ENCODE data around the gene CFAP119. TPM values are rescaled to one million over a fixed set of nuclear protein-coding genes. Genes with fewer than 3 reads are reported as not detected.

CFAP119 gene
- total and polyA plus RNA-seq, 7 donors: 0.48 to 3.0 (median 0.69) TPM

DNA sequence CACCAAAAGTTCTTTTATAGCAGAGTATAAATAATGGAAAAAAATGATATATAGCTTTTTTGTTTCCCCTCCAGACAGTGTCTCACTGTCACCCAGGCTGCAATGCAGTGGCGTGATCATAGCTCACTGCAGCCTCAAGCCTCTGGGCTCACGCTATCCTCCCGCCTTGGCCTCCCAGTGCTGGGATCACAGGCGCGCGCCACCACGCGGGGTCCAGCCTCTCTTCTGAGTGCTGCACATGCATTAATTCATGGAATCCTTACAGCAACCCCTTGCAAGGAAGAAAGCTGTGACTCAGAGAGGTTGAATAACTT, 43.2 kb upstream of the CFAP119 start:
- peak in 3 of 4 donors; percentile 9 to 27 (median 17) for ATAC-seq
- Histone ChIP-seq H3K4me1 (peaks cover 13% of the 10 kb centered on the region), H3K27ac (peak overlapping the region; percentile 88), H3K4me3 (peak overlapping the region; percentile 83), H3K27me3 (ENCODE audit: insufficient read depth in 3 of 3, low read length in 2 of 3) (no peaks in the 10 kb centered on the region), H3K9me3 (no peaks in the 10 kb centered on the region), H3K36me3 (ENCODE audit: insufficient read depth in 1 of 2, low read depth in 1 of 2) (no peaks in the 10 kb centered on the region)
- WGBS, 3 donors: 35 to 55% (median 36%) methylated on average over 8 of the region's 8 CpGs
- no peak for DNase-seq
- intact Hi-C loops (cut with DNase I): loop anchor here (1.0 kb wide), 1 partner anchor 18 kb away; the partner anchor contains the start of gene ZNF629 (in 2 of the 2)
- TF ChIP-seq, protein P1, sequence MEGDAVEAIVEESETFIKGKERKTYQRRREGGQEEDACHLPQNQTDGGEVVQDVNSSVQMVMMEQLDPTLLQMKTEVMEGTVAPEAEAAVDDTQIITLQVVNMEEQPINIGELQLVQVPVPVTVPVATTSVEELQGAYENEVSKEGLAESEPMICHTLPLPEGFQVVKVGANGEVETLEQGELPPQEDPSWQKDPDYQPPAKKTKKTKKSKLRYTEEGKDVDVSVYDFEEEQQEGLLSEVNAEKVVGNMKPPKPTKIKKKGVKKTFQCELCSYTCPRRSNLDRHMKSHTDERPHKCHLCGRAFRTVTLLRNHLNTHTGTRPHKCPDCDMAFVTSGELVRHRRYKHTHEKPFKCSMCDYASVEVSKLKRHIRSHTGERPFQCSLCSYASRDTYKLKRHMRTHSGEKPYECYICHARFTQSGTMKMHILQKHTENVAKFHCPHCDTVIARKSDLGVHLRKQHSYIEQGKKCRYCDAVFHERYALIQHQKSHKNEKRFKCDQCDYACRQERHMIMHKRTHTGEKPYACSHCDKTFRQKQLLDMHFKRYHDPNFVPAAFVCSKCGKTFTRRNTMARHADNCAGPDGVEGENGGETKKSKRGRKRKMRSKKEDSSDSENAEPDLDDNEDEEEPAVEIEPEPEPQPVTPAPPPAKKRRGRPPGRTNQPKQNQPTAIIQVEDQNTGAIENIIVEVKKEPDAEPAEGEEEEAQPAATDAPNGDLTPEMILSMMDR (IDR thresholded peaks at IDR 0.05): no peak

DNA sequence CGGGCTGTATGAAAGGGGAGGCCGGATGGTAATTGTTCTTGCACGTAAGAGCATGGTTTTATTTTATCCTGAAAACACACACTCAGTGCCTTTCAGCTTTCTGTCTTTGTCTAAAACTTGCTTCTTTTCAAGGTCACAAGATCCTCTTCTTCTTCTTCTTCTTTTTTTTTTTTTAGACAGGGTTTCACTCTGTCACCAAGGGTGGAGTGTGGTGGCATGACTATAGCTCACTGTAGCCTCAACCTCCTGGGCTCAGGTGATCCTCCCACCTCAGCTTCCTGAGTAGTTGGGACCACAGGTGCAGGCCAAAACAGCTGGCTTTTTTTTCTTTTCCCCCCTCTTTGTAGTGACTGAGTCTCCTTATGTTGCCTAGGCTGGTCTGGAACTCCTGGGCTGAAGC, 41.1 kb upstream of the CFAP119 start:
- ATAC-seq (no peak), DNase-seq (no peak)
- H3K4me1 ChIP-seq: peaks cover 13% of the 10 kb centered on the region
- H3K27me3 ChIP-seq (ENCODE audit: insufficient read depth in 3 of 3, low read length in 2 of 3): no peaks in the 10 kb centered on the region
- H3K9me3 ChIP-seq: no peaks in the 10 kb centered on the region
- TF ChIP-seq, protein P1 (IDR thresholded peaks at IDR 0.05): no peak
- intact Hi-C loops (cut with DNase I): no loop called here
- no peaks in the 10 kb centered on the region for H3K36me3 ChIP-seq (ENCODE audit: insufficient read depth in 1 of 2, low read depth in 1 of 2)
- peak overlapping the region; percentile 4 for H3K27ac ChIP-seq
- H3K4me3 ChIP-seq: no peak overlapping the region
- WGBS, 3 donors: 58 to 69% (median 69%) methylated on average over 3 of the region's 3 CpGs

DNA sequence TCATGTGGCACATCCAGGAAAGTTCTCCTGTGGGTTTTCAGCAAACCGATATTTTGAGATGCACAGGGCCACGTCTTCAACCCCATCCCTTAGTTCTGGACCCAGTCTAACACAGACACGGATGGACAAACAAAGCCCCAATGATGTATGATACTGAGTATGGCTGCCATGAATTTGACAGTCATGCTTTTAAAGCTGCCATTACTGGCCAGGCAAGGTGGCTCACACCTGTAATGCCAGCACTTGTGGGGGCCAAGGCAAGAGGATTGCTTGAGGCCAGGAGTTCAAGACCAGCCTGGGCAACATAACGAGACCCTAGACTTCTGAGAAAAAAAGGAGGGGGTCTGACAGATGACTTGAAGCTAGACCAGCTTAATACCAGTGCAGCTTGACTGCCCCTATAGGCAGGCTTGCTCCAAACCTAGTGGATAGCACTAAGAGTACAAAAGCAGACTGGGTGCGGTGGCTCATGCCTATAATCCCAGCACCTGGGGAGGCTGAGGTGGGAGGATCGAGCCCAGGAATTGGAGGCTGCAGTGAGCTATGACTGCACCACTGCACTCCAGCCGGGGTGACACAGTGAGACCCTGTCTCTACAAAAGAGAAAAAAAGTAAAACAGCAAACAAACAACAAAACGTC, 35.9 kb upstream of the CFAP119 start:
- no peaks in the 10 kb centered on the region for H3K27me3 ChIP-seq (ENCODE audit: insufficient read depth in 3 of 3, low read length in 2 of 3)
- no peak overlapping the region for H3K4me3 ChIP-seq
- H3K36me3 ChIP-seq (ENCODE audit: insufficient read depth in 1 of 2, low read depth in 1 of 2): no peaks in the 10 kb centered on the region
- 71 to 75% (median 71%) methylated on average over 8 of the region's 8 CpGs for WGBS, 3 donors
- peaks cover 4% of the 10 kb centered on the region for H3K4me1 ChIP-seq
- no peaks in the 10 kb centered on the region for H3K9me3 ChIP-seq
- intact Hi-C loops (cut with DNase I): no loop called here
- DNase-seq: no peak
- H3K27ac ChIP-seq: peak overlapping the region; percentile 80
- ATAC-seq: peak in 2 of 4 donors; percentile 33 to 44
- TF ChIP-seq, protein P1 (IDR thresholded peaks at IDR 0.05): no peak

DNA sequence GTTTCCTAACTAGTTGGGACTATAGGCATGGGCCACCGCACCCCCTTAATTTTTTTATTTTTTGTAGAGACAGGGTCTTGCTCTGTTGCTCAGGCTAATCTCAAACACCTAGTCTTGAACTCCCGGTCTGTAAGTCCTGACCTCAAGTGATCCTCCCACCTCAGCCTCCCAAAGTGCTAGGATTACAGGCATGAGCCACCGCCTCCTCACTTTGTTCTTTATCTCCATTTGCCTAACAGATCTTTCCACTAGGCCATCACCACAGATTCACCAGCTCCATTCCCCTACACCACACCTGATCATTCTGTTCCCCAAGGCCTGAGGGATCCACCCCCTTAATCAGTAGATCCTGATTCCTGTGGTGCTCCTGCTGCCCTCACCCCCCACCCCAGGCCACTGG, 32.8 kb upstream of the CFAP119 start:
- no peak overlapping the region for H3K27ac ChIP-seq
- TF ChIP-seq, protein P1 (IDR thresholded peaks at IDR 0.05): no peak
- H3K9me3 ChIP-seq: no peaks in the 10 kb centered on the region
- no peaks in the 10 kb centered on the region for H3K36me3 ChIP-seq (ENCODE audit: insufficient read depth in 1 of 2, low read depth in 1 of 2)
- no peaks in the 10 kb centered on the region for H3K27me3 ChIP-seq (ENCODE audit: insufficient read depth in 3 of 3, low read length in 2 of 3)
- H3K4me3 ChIP-seq: no peak overlapping the region
- ATAC-seq (no peak), DNase-seq (no peak)
- WGBS, 3 donors: 80 to 94% (median 85%) methylated on average over 3 of the region's 3 CpGs
- intact Hi-C loops (cut with DNase I): no loop called here
- H3K4me1 ChIP-seq: peaks cover 4% of the 10 kb centered on the region

Data from psoas muscle (tissue), 8 donors.